ENCODE measurements around the gene STBD1.
"Not testable (repeated sequence)": the region's sequence is repeated elsewhere in the genome, so short reads cannot be mapped to it uniquely, and the experiment has no call there.

Gene STBD1

GRCh38 chr4:76287811-76288210 lies 18.7 kb upstream of the STBD1 start:
- not testable (repeated sequence) for DNase-seq

GRCh38 chr4:76292730-76293129 lies 13.8 kb upstream of the STBD1 start:
- no peak for DNase-seq

GRCh38 chr4:76293772-76294171 lies 12.8 kb upstream of the STBD1 start:
- DNase-seq: no peak

GRCh38 chr4:76296286-76296820 lies 10.2 kb upstream of the STBD1 start:
- no peak for DNase-seq

- DNase-seq: no peak
Measured at GRCh38 chr4:76298227-76298626, 8.3 kb upstream of the STBD1 start.

GRCh38 chr4:76300012-76300411 lies 6.5 kb upstream of the STBD1 start:
- no peak for DNase-seq

- no peak for DNase-seq
Measured at GRCh38 chr4:76301068-76301774, 5.3 kb upstream of the STBD1 start.

GRCh38 chr4:76301775-76302162 lies 4.8 kb upstream of the STBD1 start:
- DNase-seq: no peak

GRCh38 chr4:76302826-76303438 lies 3.6 kb upstream of the STBD1 start:
- no peak for DNase-seq

GRCh38 chr4:76305033-76305687 lies 1.4 kb upstream of the STBD1 start:
- no peak for DNase-seq

- no peak for DNase-seq
Measured at GRCh38 chr4:76306882-76307659, 538 bp downstream of the STBD1 start.

GRCh38 chr4:76307660-76308014 lies 1.1 kb downstream of the STBD1 start:
- DNase-seq: no peak

GRCh38 chr4:76308548-76308947 lies 2.0 kb downstream of the STBD1 start:
- DNase-seq: no peak

GRCh38 chr4:76309939-76310550 lies 3.5 kb downstream of the STBD1 start:
- DNase-seq: no peak

- DNase-seq: no peak
Measured at GRCh38 chr4:76310683-76311082, 4.2 kb downstream of the STBD1 start.

GRCh38 chr4:76311896-76312331 lies 5.4 kb downstream of the STBD1 start:
- no peak for DNase-seq

GRCh38 chr4:76312457-76312856 lies 5.9 kb downstream of the STBD1 start:
- DNase-seq: no peak

- DNase-seq: no peak
Measured at GRCh38 chr4:76313547-76313946, 7.0 kb downstream of the STBD1 start.

GRCh38 chr4:76315267-76315918 lies 8.9 kb downstream of the STBD1 start:
- DNase-seq: no peak

- DNase-seq: no peak
Measured at GRCh38 chr4:76316131-76316530, 9.6 kb downstream of the STBD1 start.

GRCh38 chr4:76322236-76322635 lies 15.7 kb downstream of the STBD1 start:
- no peak for DNase-seq

- DNase-seq: no peak
Measured at GRCh38 chr4:76325072-76325471, 18.5 kb downstream of the STBD1 start.

Data from effector CD8-positive, alpha-beta T cell (primary cell).